Hepatocyte (in vitro differentiated cells): ENCODE data around the gene RMC1.

Experiments used
- EZH2 ChIP-seq: fragments of 200-600 bp; sonication (generic); IDR thresholded peaks from 2 replicates; pipeline ENCODE4 v1.6.1; 2016; ENCODE audit warnings: antibody characterized with exemption, mild to moderate bottlenecking, borderline replicate concordance
- TF ChIP-seq, protein P1 (sequence below): fragments of 200-600 bp; sonication (generic); IDR thresholded peaks from 2 replicates; pipeline ENCODE4 v1.5.1; 2016; ENCODE audit warnings: antibody characterized with exemption, mild to moderate bottlenecking; ENCODE audit not compliant: poor library complexity

DNA sequence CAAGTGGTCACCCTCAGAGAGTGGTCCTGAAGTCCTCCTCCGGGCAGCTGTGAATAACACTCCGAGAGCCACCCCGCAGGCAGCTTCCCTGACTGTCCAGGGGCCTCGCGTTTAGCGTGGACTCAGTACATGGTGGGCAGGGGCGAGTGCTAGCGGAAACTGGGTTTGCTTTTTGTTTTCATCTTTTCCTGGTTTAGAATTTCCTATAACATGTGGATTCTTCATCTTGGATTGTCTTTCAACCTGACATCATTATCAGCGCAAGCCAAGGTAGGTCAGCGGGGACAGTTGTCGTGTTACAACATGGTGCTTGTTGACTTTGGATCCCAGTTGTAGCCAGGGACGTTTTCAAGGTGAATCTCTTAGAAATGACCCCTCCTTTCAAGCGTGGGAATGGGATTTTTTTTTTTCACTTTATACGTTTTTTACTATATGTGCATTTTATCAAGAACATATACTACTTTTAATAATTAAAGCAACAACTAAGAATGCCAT, 20.9 kb downstream of the RMC1 start:
- TF ChIP-seq, protein P1, sequence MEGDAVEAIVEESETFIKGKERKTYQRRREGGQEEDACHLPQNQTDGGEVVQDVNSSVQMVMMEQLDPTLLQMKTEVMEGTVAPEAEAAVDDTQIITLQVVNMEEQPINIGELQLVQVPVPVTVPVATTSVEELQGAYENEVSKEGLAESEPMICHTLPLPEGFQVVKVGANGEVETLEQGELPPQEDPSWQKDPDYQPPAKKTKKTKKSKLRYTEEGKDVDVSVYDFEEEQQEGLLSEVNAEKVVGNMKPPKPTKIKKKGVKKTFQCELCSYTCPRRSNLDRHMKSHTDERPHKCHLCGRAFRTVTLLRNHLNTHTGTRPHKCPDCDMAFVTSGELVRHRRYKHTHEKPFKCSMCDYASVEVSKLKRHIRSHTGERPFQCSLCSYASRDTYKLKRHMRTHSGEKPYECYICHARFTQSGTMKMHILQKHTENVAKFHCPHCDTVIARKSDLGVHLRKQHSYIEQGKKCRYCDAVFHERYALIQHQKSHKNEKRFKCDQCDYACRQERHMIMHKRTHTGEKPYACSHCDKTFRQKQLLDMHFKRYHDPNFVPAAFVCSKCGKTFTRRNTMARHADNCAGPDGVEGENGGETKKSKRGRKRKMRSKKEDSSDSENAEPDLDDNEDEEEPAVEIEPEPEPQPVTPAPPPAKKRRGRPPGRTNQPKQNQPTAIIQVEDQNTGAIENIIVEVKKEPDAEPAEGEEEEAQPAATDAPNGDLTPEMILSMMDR = no peak
- TF ChIP-seq EZH2 = no peak
